GM23338 (cell line): ENCODE data around the gene PLBD2. TPM values are rescaled to one million over a fixed set of nuclear protein-coding genes. Genes with fewer than 3 reads are reported as not detected.

Experiments
- ATAC-seq: fragments of 200-7000 bp; cut with Tn5 transposase; 3 replicates; pipeline ENCODE4 v1.9.1; 2020
- DNase-seq: peaks from one replicate; pipeline ENCODE4 v3.0.0-alpha.2; 2015; ENCODE audit warnings: low spot score
- H2AFZ ChIP-seq: fragments of 200-600 bp; sonication (generic); 2 replicates; pipeline ENCODE4 v1.8.0; 2016; ENCODE audit warnings: antibody characterized with exemption, mild to moderate bottlenecking, moderate library complexity
- H3F3A ChIP-seq: fragments of 200-600 bp; sonication (generic); replicated peaks from 2 replicates; pipeline ENCODE4 v1.8.0; 2017; ENCODE audit warnings: antibody characterized with exemption, mixed run types, low read depth
- H3K27ac ChIP-seq: fragments of 200-600 bp; sonication (generic); 2 replicates; pipeline ENCODE4 v1.6.1; 2016; ENCODE audit warnings: low read depth
- H3K27me3 ChIP-seq: fragments of 200-600 bp; sonication (generic); 2 replicates; pipeline ENCODE4 v1.8.0; 2016; ENCODE audit warnings: mild to moderate bottlenecking, mixed run types, moderate library complexity; ENCODE audit not compliant: insufficient read depth
- H3K36me3 ChIP-seq: fragments of 200-600 bp; sonication (generic); 2 replicates; pipeline ENCODE4 v1.8.0; 2016; ENCODE audit warnings: mild to moderate bottlenecking; ENCODE audit not compliant: insufficient read depth
- H3K4me1 ChIP-seq: fragments of 200-600 bp; sonication (generic); 2 replicates; pipeline ENCODE4 v1.8.0; 2016; ENCODE audit warnings: mild to moderate bottlenecking, moderate library complexity; ENCODE audit not compliant: insufficient read depth
- H3K4me2 ChIP-seq: fragments of 200-600 bp; sonication (generic); 2 replicates; pipeline ENCODE4 v1.7.1; 2017; ENCODE audit warnings: mixed run types
- H3K4me3 ChIP-seq: fragments of 200-600 bp; sonication (generic); 2 replicates; pipeline ENCODE4 v1.6.1; 2016; ENCODE audit warnings: mixed run types
- H3K79me2 ChIP-seq: fragments of 200-600 bp; sonication (generic); replicated peaks from 2 replicates; pipeline ENCODE4 v1.8.0; 2017; ENCODE audit warnings: mild to moderate bottlenecking; ENCODE audit not compliant: insufficient read depth
- H3K9me2 ChIP-seq: fragments of 200-600 bp; sonication (generic); 2 replicates; pipeline ENCODE4 v1.8.0; 2017; ENCODE audit not compliant: insufficient read depth
- H4K20me1 ChIP-seq: fragments of 200-600 bp; sonication (generic); replicated peaks from 2 replicates; pipeline ENCODE4 v1.8.0; 2017; ENCODE audit warnings: mild to moderate bottlenecking; ENCODE audit not compliant: insufficient read depth
- H3K27ac Mint-ChIP-seq: 2 replicates; pipeline ENCODE4 v1.8.0; 2020; ENCODE audit warnings: inconsistent platforms, mild to moderate bottlenecking, moderate library complexity, mixed read lengths
- H3K27me3 Mint-ChIP-seq: 3 replicates; pipeline ENCODE4 v1.8.0; 2022; ENCODE audit warnings: low read depth, mild to moderate bottlenecking, moderate library complexity, mixed read lengths, inconsistent platforms; ENCODE audit not compliant: insufficient read depth, poor library complexity
- H3K36me3 Mint-ChIP-seq: 3 replicates; pipeline ENCODE4 v1.8.0; 2021; ENCODE audit warnings: low read depth, mild to moderate bottlenecking, inconsistent platforms, moderate library complexity, mixed read lengths
- H3K4me1 Mint-ChIP-seq: 3 replicates; pipeline ENCODE4 v1.8.0; 2020; ENCODE audit warnings: mild to moderate bottlenecking, inconsistent platforms, mixed read lengths
- H3K4me3 Mint-ChIP-seq: 3 replicates; pipeline ENCODE4 v1.8.0; 2021; ENCODE audit warnings: moderate library complexity, mild to moderate bottlenecking, inconsistent platforms, mixed read lengths
- H3K9me3 Mint-ChIP-seq: 3 replicates; pipeline ENCODE4 v1.8.0; 2020; ENCODE audit warnings: moderate library complexity, mild to moderate bottlenecking, inconsistent platforms, mixed read lengths
- CTCF ChIP-seq, 2 experiments: fragments of 200-600 bp in 1 of 2; sonication (generic) in 1 of 2; conservative IDR thresholded peaks; 2 replicates each; pipeline versions ENCODE4 v1.5.1 to v1.6.1; 2016 to 2017; ENCODE audit warnings: antibody characterized with exemption in 2 of 2, low read depth in 2 of 2, mild to moderate bottlenecking in 2 of 2, moderate library complexity in 1 of 2
- JUNB ChIP-seq: IDR thresholded peaks from one replicate; pipeline ENCODE4 v1.6.1; 2016; ENCODE audit warnings: antibody characterized with exemption; ENCODE audit not compliant: unreplicated experiment
- POLR2AphosphoS5 ChIP-seq: IDR thresholded peaks from 2 replicates; pipeline ENCODE4 v1.6.1; 2016; ENCODE audit warnings: antibody characterized with exemption, low read depth
- REST ChIP-seq: IDR thresholded peaks from one replicate; pipeline ENCODE4 v1.6.1; 2018; ENCODE audit warnings: antibody characterized with exemption; ENCODE audit not compliant: unreplicated experiment
- STAT1 ChIP-seq: IDR thresholded peaks from one replicate; pipeline ENCODE4 v1.6.1; 2016; ENCODE audit warnings: antibody characterized with exemption; ENCODE audit not compliant: unreplicated experiment
- ZNF331 ChIP-seq: fragments of 250-450 bp; sonication (Bioruptor Pico); IDR thresholded peaks from 2 replicates; pipeline ENCODE4 v1.5.0; 2020; ENCODE audit warnings: low read depth, mild to moderate bottlenecking, moderate library complexity
- ZNF462 ChIP-seq: fragments of 250-450 bp; sonication (Bioruptor Pico); IDR thresholded peaks from 2 replicates; pipeline ENCODE4 v1.5.0; 2020; ENCODE audit warnings: mild to moderate bottlenecking, moderate library complexity
- polyA plus RNA-seq: library from polyadenylated mRNA; unstranded; fragments of >200 nt; fragmentation: Nextera tagmentation; extraction: Ambion mirVana; gene quantifications from 2 replicates; pipeline ENCODE4 v1.2.1, GENCODE V29; 2016
- total RNA-seq: library from RNA; depleted of rRNA; stranded (reverse); fragments of >200 nt; shearing (Covaris generic); gene quantifications from 2 replicates; pipeline ENCODE4 v1.2.3, GENCODE V29; 2014

Gene PLBD2
- total and polyA plus RNA-seq, 2 experiments from 2014 or later: 10.2 to 37.1 TPM

- TF ChIP-seq ZNF462 (no peak), JUNB (no peak), POLR2AphosphoS5 (no peak), CTCF (conservative IDR thresholded peaks at IDR 0.05; ENCODE audit: low read depth in 2 of 2) (no peak), STAT1 (no peak)
Observed at GRCh38 chr12:113347892-113348291, 10.5 kb upstream of the PLBD2 start (continued).

GRCh38 chr12:113348849-113349536 is 9.4 kb upstream of the PLBD2 start:
- peak; percentile 86 for ATAC-seq

More at GRCh38 chr12:113348849-113349536, 9.4 kb upstream of the PLBD2 start:
- H3K9me2 ChIP-seq: no peaks in the 10 kb centered on the region
- H3K36me3 ChIP-seq: no peaks in the 10 kb centered on the region
- H3K79me2 ChIP-seq: no peaks in the 10 kb centered on the region
- H3K4me3 Mint-ChIP-seq: peak overlapping the region; percentile 18; the same call in 1 of the 3 replicates
- H3F3A ChIP-seq: no peaks in the 10 kb centered on the region
- H4K20me1 ChIP-seq: no peaks in the 10 kb centered on the region
- H3K9me3 Mint-ChIP-seq: no peaks in the 10 kb centered on the region; the same call in 2 of the 3 replicates
- peak; percentile 56 for TF ChIP-seq POLR2AphosphoS5
- TF ChIP-seq ZNF331: no peak
- TF ChIP-seq REST: no peak
- 0 out of 2 replicates have a peak, but pooled peaks cover 5% of the 10 kb centered on the region for H3K4me1 ChIP-seq
- H3K4me1 Mint-ChIP-seq: peaks cover 6% of the 10 kb centered on the region; the same call in 2 of the 3 replicates
- peak; percentile 86 for DNase-seq
- H3K36me3 Mint-ChIP-seq: no peaks in the 10 kb centered on the region
- H3K4me2 ChIP-seq: peak overlapping the region; percentile 75
- H3K27ac ChIP-seq: no peak overlapping the region
- peaks cover 2% of the 10 kb centered on the region for H3K27me3 Mint-ChIP-seq
- H3K4me3 ChIP-seq: peak overlapping the region; percentile 42
- peak overlapping the region; percentile 94 for H2AFZ ChIP-seq
- H3K27me3 ChIP-seq: no peaks in the 10 kb centered on the region
- no peak overlapping the region for H3K27ac Mint-ChIP-seq
